OCI-LY3 (cell line): Measurements from ENCODE around the gene SCAF1.

Experiments
- EZH2phosphoT487 ChIP-seq: fragments of 200-600 bp; shearing (Covaris generic); IDR thresholded peaks from 2 replicates; pipeline ENCODE4 v1.6.1; 2018; ENCODE audit warnings: antibody characterized with exemption, mixed run types, low read depth
- TF ChIP-seq, protein P1 (sequence below): fragments of 200-600, 300-600 bp; sonication (generic); IDR thresholded peaks from 2 replicates; pipeline ENCODE4 v1.5.1; 2014; ENCODE audit warnings: antibody characterized with exemption, low read length, low read depth

DNA sequence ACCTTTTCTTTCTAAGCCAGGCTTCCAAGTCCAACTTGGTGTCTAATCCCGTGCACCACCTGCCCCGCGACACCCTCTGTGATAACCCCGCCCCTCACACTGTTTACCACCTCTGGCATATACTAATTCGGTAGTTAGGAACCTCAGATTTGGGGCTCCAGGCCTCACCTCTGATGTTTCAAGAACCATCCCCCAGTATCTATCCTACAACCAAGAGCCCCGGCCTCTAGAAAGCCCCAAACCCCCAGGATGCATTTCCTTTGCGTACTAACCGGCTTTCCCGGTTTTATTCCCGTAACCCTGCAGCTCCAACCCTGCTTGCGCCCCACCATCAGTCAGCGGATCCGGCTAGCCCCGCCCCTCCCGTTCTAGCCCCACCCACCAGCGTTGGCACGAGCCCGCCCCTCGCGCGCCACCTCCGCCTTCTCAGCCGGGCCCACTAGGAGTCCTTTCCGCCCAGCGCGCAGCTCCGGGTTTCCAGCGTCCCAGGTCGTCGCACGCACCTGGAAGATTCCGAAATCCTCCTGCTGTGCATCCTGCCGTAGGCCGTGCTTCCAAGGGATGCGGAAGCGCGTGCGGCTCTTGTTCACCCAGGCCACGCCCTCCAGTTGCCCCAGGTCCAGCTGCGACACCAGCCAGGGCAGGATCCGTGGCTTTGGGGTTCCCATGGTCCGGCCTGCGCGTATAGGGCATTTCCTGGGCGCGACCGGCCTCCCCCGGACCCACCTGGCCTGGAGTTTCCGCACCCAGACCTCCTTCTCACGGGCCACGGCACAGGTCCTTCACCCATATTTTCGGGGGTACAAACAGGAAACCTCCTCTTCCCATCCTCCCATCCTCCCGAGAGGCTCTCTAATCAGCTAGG lies 22.4 kb downstream of the SCAF1 start:
- TF ChIP-seq, protein P1, sequence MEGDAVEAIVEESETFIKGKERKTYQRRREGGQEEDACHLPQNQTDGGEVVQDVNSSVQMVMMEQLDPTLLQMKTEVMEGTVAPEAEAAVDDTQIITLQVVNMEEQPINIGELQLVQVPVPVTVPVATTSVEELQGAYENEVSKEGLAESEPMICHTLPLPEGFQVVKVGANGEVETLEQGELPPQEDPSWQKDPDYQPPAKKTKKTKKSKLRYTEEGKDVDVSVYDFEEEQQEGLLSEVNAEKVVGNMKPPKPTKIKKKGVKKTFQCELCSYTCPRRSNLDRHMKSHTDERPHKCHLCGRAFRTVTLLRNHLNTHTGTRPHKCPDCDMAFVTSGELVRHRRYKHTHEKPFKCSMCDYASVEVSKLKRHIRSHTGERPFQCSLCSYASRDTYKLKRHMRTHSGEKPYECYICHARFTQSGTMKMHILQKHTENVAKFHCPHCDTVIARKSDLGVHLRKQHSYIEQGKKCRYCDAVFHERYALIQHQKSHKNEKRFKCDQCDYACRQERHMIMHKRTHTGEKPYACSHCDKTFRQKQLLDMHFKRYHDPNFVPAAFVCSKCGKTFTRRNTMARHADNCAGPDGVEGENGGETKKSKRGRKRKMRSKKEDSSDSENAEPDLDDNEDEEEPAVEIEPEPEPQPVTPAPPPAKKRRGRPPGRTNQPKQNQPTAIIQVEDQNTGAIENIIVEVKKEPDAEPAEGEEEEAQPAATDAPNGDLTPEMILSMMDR, result no peak
- TF ChIP-seq EZH2phosphoT487, result no peak
